HTR-8/SVneo (cell line): ENCODE measurements around the gene EBI3.
"Not testable (repeated sequence)": the region's sequence is repeated elsewhere in the genome, so short reads cannot be mapped to it uniquely, and the experiment has no call there.

Experiments
- DNase-seq: peaks from one replicate; pipeline ENCODE4 v3.0.0; 2011; ENCODE audit warnings: low spot score, mixed read lengths; ENCODE audit not compliant: insufficient read length
- FAIRE-seq: peaks from 2 replicates; lab custom pipeline; 2011; peaks lifted over from hg19 to GRCh38; lab: Jason Lieb, UNC

Gene EBI3

DNA sequence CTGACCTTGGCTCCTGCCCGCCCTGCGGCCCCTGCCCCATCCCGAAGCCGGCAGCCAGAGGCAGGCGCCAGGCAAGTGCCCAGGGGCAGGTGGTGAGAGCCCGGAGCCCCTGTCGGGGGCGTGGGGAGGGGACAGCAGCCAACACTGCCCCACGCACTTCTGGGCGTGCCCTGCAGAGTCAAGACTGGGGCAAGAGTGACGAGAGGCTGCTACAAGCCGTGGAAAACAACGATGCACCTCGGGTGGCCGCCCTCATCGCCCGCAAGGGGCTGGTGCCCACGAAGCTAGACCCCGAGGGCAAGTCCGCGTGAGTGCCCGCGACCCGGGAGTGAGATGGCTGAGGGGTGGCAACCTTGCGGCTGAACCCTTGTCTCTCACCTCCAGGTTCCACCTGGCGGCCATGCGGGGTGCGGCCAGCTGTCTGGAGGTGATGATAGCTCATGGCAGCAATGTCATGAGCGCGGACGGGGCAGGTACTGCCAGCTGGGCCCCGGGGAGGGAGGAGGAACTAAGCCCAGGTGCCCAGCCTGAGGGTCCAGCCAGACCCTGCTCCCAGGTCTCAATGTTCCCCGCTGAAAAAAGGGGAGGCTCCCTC, 29.5 kb upstream of the EBI3 start:
- DNase-seq = no peak
- no peak for FAIRE-seq

- FAIRE-seq (no peak), DNase-seq (no peak)
Observed at GRCh38 chr19:4200940-4201542, 28.3 kb upstream of the EBI3 start.

- FAIRE-seq = no peak
Observed at GRCh38 chr19:4201798-4202197, 27.5 kb upstream of the EBI3 start.

GRCh38 chr19:4206818-4207484, 22.4 kb upstream of the EBI3 start:
- FAIRE-seq = no peak
- DNase-seq = no peak

More at GRCh38 chr19:4201798-4202197, 27.5 kb upstream of the EBI3 start:
- no peak for DNase-seq

DNA sequence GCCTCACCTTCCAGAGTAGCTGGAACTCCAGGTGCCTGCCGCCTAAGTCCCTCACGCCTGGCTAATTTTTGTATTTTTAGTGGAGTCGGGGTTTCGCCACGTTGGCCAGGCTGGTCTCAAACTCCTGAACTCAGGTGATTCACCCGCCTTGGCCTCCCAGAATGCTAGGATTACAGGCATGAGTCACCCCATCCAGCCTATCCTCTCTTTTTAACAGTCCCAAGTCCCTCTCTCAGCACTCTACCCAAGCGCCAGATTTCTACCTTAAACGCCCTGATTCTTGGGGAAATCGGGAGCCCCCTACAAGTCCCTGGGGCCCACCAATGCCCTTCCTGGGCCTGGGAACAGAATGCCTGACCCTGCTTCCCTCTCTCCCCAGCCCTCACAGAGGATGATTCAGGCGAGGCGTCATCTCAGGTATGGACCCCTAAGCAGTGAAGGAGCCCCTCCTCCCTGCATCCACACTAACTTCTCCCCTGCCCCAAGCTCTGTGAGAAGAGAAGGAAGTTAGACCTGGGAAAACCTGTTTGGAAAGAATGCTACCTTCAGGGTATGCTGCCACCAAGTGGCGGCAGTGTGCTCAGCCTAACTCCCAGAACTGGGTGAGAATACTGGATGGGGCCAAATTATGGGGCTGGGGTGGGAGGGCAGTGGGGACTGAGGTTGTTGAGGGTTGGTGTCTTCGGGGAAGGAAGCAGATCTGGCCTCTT, 20.8 kb upstream of the EBI3 start:
- DNase-seq = no peak
- FAIRE-seq = no peak

- no peak for DNase-seq
- no peak for FAIRE-seq
Observed at GRCh38 chr19:4210166-4210731, 19.1 kb upstream of the EBI3 start.

GRCh38 chr19:4213116-4213515, 16.2 kb upstream of the EBI3 start:
- FAIRE-seq = no peak
- no peak for DNase-seq

DNA sequence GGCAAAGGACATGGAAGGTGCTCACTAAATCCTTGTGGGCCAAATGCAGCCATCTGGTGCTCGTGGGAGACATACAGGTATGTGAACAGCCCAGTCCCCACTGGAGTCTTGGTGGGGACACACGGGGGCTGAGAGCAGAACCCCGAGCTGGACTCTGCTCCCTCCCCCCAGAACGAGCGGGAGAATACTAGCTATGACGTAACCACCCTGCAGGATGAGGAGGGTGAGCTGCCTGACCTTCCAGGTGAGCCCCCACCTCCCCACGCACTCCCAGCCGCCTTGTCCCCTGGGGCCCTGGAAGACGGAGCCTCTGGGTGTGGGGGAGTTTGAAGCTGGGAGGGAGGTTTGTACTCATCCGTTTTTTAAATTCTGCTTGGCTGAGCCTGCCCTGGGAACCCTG, 13.5 kb upstream of the EBI3 start:
- no peak for DNase-seq
- no peak for FAIRE-seq

DNA sequence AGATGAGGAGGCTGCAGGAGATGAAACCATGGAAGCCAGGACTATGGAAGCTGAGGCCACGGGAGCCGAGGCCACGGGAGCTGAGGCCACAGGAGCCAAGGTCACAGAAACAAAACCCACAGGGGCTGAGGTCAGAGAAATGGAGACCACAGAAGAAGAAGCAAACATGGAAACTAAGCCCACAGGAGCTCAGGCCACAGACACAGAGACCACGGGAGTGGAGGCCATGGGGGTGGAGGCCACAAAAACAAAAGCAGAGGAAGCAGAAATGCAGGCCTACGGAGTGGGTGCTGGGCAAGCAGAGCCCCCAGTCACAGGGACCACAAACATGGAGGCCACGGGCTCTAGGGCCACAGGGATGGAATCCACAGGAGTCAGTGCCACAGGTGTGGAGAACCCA, 12.5 kb upstream of the EBI3 start:
- FAIRE-seq (no peak), DNase-seq (no peak)

DNA sequence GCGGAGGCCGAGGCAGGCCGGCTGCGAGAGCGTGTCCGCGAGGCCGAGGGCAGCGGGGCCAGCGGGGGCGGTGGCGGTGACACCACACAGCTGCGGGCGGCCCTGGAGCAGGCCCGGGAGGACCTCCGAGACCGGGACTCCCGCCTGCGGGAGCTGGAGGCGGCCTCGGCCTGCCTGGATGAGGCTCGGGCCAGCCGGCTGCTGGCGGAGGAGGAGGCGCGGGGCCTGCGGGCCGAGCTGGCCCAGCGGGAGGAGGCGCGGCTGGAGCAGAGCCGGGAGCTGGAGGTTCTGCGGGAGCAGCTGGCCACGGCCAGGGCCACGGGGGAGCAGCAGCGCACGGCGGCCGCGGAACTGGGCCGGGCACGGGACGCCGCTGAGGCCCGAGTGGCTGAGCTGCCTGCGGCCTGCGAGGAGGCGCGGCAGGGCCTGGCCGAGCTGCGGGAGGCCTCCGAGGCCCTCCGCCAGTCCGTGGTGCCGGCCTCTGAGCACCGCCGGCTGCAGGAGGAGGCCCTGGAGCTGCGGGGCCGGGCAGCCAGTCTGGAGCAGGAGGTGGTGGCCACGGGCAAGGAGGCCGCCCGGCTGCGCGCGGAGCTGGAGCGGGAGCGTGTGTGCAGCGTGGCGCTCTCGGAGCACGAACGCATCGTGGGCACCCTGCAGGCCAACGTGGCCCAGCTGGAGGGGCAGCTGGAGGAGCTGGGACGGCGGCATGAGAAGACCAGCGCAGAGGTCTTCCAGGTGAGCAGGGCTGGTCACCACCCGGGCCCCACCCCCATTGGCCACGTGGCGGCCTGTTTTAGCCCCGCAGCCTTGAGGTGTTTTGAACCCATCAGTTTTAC, 11.7 kb upstream of the EBI3 start:
- no peak for FAIRE-seq

GRCh38 chr19:4218523-4218922, 10.8 kb upstream of the EBI3 start:
- FAIRE-seq, DNase-seq: not testable (repeated sequence)

More for the DNA sequence above, 11.7 kb upstream of the EBI3 start:
- DNase-seq = no peak

GRCh38 chr19:4220188-4220587, 9.1 kb upstream of the EBI3 start:
- FAIRE-seq = no peak
- DNase-seq = no peak

DNA sequence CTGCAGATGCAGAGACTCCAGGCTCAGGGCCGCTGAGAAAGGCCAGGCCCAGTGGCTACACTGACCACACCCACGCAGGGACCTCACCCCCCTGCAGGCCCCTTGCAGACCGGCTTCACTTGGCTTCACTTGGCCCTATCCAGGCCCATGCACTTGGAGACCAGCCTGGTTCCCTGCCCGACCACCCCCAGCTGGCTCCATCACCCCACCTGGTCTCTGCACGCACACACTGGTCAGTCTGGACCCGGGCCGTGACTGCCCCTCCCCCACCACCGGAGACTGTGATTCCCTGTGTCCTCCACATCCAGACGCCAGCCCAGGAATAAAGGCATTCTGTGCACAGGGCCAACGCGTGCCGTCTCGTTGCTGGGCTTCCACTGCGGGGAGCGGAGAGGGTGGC, 4.9 kb upstream of the EBI3 start:
- no peak for FAIRE-seq
- DNase-seq = no peak

DNA sequence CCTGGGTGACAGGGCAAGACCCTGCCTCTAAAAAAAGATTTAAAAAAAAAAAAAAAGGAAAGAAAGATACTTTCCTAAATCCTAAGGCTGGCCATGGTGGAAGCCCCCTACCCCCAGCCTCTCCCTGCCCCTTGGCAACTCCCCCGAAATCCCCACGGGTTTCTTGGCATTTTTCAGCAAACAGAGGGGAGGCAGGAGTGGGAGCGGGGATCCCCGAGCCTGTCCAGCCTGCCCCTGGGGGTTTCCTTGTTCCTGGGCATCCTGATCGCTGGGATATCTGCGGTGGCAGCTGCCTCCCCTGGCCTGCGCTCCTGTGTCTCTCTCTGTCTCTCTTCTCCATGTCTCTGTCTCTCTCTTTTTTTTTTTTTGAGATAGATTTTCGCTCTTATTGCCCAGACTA, 3.4 kb upstream of the EBI3 start:
- DNase-seq (no peak), FAIRE-seq (no peak)

DNA sequence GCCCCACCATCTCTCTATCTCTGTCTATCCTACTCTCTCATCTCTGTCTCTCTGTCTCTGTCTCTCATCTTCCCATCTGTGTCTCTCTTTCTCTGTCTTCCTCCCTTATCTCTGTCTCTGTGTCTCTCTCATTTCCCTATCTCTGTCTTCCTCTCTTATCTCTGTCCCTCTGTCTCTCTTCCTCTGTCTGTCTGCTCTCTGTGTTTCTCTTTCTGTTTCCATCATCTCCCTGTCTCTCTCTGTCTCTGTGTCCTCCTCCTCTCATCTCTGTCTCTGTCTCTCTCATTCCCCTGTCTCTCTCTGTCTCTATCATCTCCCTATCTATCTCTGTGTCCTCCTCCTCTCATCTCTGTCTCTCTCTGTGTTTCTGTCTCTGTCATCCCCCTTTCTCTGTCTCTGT, 1.6 kb upstream of the EBI3 start:
- FAIRE-seq (no peak), DNase-seq (no peak)

DNA sequence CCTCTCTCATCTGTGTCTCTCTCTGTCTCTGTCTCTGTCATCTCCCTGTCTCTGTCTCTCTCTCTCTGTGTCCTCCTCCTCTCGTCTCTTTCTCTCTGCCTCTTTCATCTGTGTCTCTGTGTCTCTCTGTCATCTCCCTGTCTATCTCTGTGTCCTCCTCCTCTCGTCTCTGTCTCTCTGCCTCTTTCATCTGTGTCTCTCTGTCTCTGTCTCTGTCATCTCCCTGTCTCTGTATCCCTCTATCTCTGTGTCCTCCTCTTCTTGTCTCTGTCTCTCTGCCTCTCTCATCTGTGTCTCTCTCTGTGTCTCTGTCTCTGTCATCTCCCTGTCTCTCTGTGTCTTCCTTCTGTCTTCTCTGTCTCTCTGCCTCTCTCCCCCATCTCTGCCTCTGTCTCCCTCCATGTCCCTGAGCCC, 551 bp upstream of the EBI3 start:
- FAIRE-seq (no peak), DNase-seq (no peak)

DNA sequence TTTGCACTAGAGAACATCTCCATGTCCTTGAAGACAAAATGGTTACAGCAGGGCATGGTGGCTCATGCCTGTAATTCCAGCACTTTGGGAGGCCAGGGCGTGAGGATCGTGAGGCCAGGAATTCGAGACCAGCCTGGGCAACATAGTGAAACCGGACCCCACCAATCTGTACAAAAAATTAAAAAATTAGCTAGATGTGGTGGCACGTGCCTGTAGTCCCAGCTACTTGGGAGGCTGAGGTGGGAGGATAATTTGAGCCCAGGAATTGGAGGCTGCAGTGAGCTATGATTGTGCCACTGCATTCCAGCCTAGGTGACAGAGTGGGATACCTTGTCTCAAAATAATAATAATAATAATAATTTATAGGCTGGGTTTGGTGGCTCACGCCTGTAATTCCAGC, 914 bp downstream of the EBI3 start:
- not testable (repeated sequence) for DNase-seq, FAIRE-seq

GRCh38 chr19:4231521-4231920, 2.2 kb downstream of the EBI3 start:
- not testable (repeated sequence) for DNase-seq, FAIRE-seq

- FAIRE-seq, DNase-seq: not testable (repeated sequence)
Observed at GRCh38 chr19:4232139-4232538, 2.8 kb downstream of the EBI3 start.
